ENCODE results near the gene NR5A2.
A peak's percentile ranks its signal among the peaks of the same experiment; 100 is the strongest.

The NR5A2 gene

DNA sequence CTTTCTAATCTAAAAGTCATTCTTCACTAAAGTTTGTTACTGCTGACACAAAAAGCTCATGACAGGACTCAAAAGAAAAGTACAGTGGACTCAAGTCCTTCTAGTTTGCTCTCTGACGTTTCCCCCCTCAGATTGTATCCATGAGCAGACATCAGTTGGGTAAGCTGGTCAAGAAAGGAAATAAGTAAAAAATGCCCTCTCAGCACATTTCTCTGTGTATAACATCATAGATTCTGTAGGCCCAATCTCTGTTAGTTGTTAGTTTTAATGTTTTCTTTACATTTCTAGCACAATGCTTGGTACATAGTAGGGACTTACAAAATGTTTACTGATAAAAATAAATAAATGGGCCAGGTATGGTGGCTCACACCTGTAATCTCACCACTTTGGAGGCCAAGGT is 96.8 kb downstream of the NR5A2 start:
- DNase-seq (ENCODE audit: low read depth in 3 of 3) = no peak

DNA sequence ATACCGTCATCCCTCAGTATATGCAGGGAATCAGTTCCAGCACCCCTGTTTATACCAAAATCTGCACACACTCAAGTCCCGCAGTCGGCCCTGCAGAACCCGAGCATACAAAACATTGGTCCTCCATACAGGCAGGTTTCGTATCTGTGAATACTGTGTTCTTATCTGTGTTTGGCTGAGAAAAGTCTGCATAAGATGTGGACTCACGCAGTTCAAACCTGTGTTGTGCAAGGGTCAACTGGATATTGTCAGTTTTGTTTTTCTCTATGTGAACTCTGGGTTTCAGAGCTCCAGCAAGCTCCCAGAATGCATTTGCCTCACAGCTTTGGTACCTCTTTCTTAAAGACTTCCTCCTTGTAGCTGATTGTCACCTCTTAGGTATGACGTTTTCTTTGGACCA is 100.6 kb downstream of the NR5A2 start:
- no peak for DNase-seq (ENCODE audit: low read depth in 3 of 3)

DNA sequence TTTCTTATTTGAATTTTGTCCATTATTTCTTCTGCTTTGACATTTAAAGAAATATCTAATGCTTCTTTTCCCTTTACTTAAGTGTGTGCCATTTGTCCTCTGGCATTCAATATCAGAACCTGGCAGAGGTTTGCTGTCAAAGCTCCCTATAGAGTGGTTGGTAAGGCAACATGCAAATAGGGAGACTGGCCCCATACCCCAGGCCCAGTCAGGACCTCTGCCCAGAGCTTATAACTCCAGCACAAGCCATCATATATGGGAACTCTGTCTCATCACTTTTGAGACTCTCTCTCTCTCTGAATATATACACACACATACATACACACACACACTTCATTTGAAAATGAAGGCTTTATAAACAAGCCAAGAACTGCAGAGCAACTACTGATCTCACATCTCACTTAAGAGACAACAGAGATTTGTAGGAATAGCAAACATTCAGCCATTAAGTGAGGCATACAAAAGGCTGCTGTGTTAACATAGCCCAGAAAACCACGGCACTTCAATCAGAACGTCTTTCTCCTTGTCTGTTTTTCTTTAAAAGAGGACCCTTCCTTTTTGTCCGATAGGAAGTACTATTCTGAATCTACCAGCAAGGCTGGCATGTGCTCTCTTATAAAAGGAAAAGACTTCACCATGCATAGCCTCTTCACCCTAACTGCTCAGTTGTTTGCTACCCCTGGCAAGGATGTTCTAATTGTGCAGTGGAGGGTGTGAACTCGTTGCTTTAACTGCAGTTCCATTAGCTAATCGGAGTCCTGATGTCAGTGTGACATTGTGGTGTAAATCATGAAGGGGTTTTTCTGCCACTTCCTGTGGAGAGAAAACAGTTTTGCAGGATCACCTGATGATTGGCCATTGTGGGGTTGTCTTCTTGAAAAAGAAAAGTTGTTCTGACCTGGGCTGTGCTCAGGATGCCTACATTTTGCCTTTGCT is 101.7 kb downstream of the NR5A2 start:
- no peak for DNase-seq (ENCODE audit: low read depth in 3 of 3)

DNA sequence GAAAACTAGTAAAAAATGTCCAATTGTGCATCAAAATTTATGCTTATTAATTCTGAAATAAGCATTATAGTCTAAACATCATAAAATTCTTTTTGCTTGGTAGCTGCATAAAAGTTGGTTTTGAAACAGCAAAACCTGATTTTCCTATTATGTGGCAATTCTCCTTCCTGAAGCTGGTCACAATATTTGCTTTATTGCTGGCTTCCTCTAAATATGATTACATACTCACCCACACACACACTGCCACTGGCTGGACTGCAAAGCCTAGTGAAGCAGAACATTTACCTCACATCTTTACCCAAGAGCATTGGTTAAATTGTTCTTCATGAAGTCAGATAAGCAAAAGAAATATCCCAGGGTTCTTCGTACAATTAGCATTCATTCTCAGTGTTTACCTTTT is 103.0 kb downstream of the NR5A2 start:
- DNase-seq (ENCODE audit: low read depth in 3 of 3) = no peak

GRCh38 chr1:200131551-200132125 is 104.1 kb downstream of the NR5A2 start:
- DNase-seq (ENCODE audit: low read depth in 3 of 3) = no peak

DNA sequence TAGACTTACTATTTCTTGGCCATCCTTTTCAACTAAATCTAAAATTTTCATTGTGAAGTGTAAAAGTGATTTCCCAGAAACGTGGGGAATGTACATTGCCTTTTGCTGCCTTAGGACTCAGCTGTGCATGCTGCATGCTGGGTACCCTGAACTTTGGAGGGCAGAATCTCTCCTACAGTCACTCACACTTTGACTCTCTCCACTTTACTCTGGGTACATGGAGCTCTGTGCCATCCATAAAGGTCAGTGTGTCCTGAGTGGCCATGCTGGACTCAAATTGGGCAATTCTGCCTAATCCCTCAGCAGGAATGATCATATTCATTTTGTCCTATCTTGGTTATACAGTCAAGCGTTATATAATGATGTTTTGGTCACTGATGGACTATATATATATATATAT is 105.6 kb downstream of the NR5A2 start:
- no peak for DNase-seq (ENCODE audit: low read depth in 3 of 3)

- DNase-seq (ENCODE audit: low read depth in 3 of 3) = no peak
These were observed 106.6 kb downstream of the NR5A2 start for GRCh38 chr1:200134116-200134515.

DNA sequence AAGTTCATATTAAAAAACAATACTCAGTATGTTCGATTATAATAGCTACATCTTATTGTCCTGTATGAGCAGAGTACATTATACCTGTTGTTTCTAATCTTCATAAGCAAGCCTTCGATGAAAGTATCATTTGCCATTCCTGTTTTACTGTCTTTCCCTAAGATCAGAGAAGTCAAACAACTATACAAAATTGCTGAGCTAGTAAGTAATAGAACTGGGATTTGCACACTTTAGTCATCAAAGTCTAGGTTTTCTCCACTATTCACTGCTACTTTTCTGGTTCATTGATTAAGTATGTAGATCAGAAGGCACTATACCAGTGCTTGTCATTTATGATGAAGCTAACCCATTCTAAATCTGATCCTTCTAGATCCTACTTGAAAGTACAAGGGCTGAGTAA is 108.9 kb downstream of the NR5A2 start:
- no peak for DNase-seq (ENCODE audit: low read depth in 3 of 3)

GRCh38 chr1:200139661-200140250 is 112.2 kb downstream of the NR5A2 start:
- DNase-seq (ENCODE audit: low read depth in 3 of 3) = no peak

DNA sequence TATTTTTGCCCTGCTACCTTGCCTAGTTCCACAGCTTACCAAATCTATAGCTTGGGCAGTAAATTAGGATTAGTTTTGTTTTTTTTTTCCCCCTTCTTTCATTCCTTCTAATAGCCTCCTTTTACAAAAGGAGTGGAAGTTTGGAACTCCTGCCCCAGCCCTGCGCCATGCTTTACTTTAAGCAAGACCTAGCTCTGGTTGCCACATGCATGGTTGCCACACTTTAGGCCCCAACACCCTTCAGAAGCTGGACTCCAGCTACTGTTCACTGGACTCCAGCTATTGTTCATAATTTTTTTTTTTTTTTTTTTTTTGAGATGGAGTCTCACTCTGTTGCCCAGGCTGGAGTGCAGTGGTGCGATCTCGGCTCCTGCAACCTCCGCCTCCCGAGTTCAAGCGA is 115.8 kb downstream of the NR5A2 start:
- no peak for DNase-seq (ENCODE audit: low read depth in 3 of 3)

DNA sequence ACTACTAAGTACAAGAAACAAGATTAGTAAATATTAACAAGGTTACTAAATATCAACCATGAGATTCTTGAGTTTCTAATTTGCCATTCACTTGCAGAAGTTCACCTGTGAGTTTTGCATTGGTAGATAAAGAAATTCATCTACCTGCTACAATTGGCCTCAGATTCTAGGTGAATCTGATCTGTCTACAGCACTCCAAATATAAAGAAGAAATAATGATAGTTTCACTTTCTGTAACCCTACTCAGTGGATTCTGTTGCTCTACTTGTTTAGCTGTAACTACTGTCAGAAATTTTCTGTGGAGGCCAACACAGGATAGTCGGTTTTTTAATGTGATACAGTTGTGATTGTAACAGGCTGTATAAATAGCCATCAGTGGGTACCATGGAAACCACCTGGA is 118.6 kb downstream of the NR5A2 start:
- DNase-seq (ENCODE audit: low read depth in 3 of 3) = no peak

DNA sequence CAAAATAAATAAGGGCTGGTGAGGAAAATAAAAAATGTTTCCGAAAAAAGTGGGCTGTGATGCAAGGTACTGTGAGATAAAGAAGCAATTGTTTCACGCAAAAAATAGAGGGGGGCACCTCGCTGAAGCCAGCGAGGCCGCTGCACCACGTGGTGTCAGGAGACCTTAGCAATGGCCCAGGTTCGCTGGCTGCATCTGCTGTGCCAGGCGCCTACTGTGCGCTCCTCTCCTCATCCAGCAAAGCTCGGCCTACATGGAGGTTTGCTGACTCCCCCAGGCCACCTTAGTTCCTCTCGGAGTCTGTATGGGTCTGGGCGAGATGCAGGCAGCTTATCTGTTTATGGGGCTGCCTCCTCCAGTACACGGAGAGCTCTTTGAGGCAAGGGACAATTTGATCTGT is 119.6 kb downstream of the NR5A2 start:
- DNase-seq (ENCODE audit: low read depth in 3 of 3) = no peak

DNA sequence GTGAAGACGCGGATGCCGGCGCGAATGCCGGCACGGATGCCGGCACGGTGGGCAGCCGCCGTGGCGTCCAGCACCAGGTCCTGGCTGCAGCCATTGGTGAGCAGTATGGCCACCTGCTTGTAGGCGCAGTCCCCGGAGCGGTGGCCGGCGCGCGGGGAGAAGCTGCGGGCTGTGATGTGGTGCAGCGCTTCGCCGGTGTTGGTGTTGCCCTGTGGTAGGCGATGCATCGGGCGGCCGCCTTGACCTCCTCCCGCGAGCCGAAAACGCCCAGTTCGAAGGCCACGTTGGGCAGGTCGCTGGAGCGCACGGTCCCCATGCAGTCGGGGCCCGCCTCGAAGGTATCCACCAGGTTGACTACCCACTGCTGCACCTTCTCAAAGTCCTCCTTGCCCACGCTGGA is 120.2 kb downstream of the NR5A2 start:
- DNase-seq (ENCODE audit: low read depth in 3 of 3) = no peak

DNA sequence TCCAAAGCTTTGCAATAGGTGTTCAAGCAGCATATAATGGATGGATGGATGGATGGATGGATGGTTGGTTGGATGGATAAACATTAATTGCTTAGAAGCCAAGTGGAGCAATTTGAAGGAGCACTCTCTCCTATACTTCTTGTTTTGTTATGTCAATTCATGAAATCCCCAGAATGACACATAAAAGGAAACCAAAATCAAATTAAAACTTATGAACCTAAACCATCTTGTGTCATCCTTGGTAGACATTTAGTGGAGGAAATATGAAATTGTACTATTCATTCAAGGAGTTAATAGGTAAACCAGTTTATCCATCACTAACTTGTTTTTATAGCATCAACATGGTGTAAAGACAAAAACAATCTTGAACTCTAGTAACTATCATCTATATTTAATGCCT is 122.5 kb downstream of the NR5A2 start:
- no peak for DNase-seq (ENCODE audit: low read depth in 3 of 3)

- DNase-seq (ENCODE audit: low read depth in 3 of 3) = no peak
These were observed 123.2 kb downstream of the NR5A2 start for GRCh38 chr1:200150721-200151120.

- no peak for DNase-seq (ENCODE audit: low read depth in 3 of 3)
These were observed 124.8 kb downstream of the NR5A2 start for GRCh38 chr1:200152336-200152735.

- DNase-seq (ENCODE audit: low read depth in 3 of 3) = peak in 2 of 3 experiments; percentile 5 to 31
These were observed 126.0 kb downstream of the NR5A2 start for GRCh38 chr1:200153277-200154055.

- peak in 2 of 3 experiments; percentile 9 to 37 for DNase-seq (ENCODE audit: low read depth in 3 of 3)
These were observed 126.7 kb downstream of the NR5A2 start for GRCh38 chr1:200154069-200154767.

GRCh38 chr1:200157715-200158114 is 130.2 kb downstream of the NR5A2 start:
- no peak for DNase-seq (ENCODE audit: low read depth in 3 of 3)

GRCh38 chr1:200161801-200162200 is 134.3 kb downstream of the NR5A2 start:
- DNase-seq (ENCODE audit: low read depth in 3 of 3) = no peak

DNA sequence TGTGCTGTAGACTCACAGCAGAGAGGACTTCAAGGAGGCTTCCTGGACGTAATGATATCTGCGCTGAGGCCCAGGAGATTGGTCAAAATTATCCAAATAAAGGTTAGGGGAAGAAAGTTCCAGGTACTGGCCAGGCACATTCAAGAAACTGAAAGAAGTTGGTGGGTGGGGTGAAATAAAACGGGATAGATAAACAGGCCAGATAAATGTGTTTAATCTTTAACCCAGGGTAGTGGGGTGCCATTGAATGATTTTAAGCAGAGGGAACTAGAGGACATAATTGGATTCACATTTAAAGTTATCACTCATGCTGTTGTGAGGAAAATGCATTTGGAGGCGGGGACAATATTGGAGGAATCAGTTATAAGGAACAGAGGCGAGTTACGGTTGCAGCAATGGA is 134.7 kb downstream of the NR5A2 start:
- DNase-seq (ENCODE audit: low read depth in 3 of 3) = no peak

DNA sequence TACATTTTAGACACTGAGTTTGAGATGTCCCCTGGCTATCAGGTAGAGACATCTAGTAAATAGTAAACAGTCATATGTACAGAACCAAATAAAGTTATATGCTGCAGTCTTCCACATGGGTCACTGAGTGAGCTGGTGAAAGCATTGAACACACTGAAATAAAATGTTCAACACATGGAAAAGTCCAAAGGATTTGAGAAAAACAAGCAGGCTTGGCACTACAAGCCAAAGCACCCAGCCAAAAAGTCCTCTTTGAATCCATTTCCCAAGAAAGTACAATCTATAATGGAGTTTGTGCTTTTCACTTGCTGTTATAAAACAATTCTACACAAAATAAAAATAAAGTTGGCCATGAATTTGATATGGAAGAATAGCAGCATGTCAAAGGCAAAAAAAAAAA is 135.4 kb downstream of the NR5A2 start:
- no peak for DNase-seq (ENCODE audit: low read depth in 3 of 3)
